ENCODE data around the gene KRTAP5-10. TPM values are rescaled to one million over a fixed set of nuclear protein-coding genes. Genes with fewer than 3 reads are reported as not detected.
A peak's percentile ranks its signal among the peaks of the same experiment; 100 is the strongest.
"Not testable (repeated sequence)": the region's sequence is repeated elsewhere in the genome, so short reads cannot be mapped to it uniquely, and the experiment has no call there.

KRTAP5-10 gene
- total and polyA plus RNA-seq, 5 donors from 2014 or later: not detected

GRCh38 chr11:71557257-71557656, 8.1 kb upstream of the KRTAP5-10 start:
- peaks cover 0 to 2% (median 0%) of the 10 kb centered on the region in 7 donors for H3K9me3 Mint-ChIP-seq
- no peak overlapping the region for H3K27ac Mint-ChIP-seq
- H3K27me3 Mint-ChIP-seq: peaks cover 22% of the 10 kb centered on the region
- DNase-seq: no peak
- Histone ChIP-seq H3K4me1 (ENCODE audit: control insufficient read depth, insufficient read depth, low read length, poor library complexity, severe bottlenecking) (no peaks in the 10 kb centered on the region), H3K36me3 (ENCODE audit: control insufficient read depth, insufficient read depth, low read length) (no peaks in the 10 kb centered on the region), H3K27me3 (ENCODE audit: control insufficient read depth, insufficient read depth, low read length) (peaks cover 6% of the 10 kb centered on the region), H3K9me3 (ENCODE audit: control insufficient read depth in 2 of 2, low read length in 2 of 2) (no peaks in the 10 kb centered on the region), H3K27ac (ENCODE audit: insufficient read depth, low read length, poor library complexity, severe bottlenecking) (no peak overlapping the region), H3K4me3 (ENCODE audit: low read depth, low read length) (no peak overlapping the region)
- H3K36me3 Mint-ChIP-seq: no peaks in the 10 kb centered on the region
- H3K4me3 Mint-ChIP-seq: no peak overlapping the region
- no peak for ATAC-seq (ENCODE audit: low read depth in 2 of 2)
- no peaks in the 10 kb centered on the region for H3K4me1 Mint-ChIP-seq

GRCh38 chr11:71558996-71559395, 6.4 kb upstream of the KRTAP5-10 start:
- Mint-ChIP-seq H3K27me3 (peaks cover 29% of the 10 kb centered on the region), H3K36me3 (no peaks in the 10 kb centered on the region), H3K9me3 (peaks cover 0 to 2% (median 0%) of the 10 kb centered on the region in 7 donors), H3K4me3 (no peak overlapping the region), H3K27ac (no peak overlapping the region), H3K4me1 (peaks cover 0 to 3% (median 0%) of the 10 kb centered on the region in 4 donors)
- ATAC-seq (ENCODE audit: low read depth in 2 of 2) (no peak), DNase-seq (no peak)
- Histone ChIP-seq H3K36me3 (ENCODE audit: control insufficient read depth, insufficient read depth, low read length) (no peaks in the 10 kb centered on the region), H3K27ac (ENCODE audit: insufficient read depth, low read length, poor library complexity, severe bottlenecking) (no peak overlapping the region), H3K4me3 (ENCODE audit: low read depth, low read length) (no peak overlapping the region), H3K27me3 (ENCODE audit: control insufficient read depth, insufficient read depth, low read length) (peaks cover 15% of the 10 kb centered on the region), H3K4me1 (ENCODE audit: control insufficient read depth, insufficient read depth, low read length, poor library complexity, severe bottlenecking) (no peaks in the 10 kb centered on the region), H3K9me3 (ENCODE audit: control insufficient read depth in 2 of 2, low read length in 2 of 2) (no peaks in the 10 kb centered on the region)

- H3K27ac ChIP-seq (ENCODE audit: insufficient read depth, low read length, poor library complexity, severe bottlenecking): no peak overlapping the region
- peaks cover 40% of the 10 kb centered on the region for H3K27me3 Mint-ChIP-seq
Measured at GRCh38 chr11:71562120-71562519, 3.2 kb upstream of the KRTAP5-10 start.

GRCh38 chr11:71563406-71563805, 2.0 kb upstream of the KRTAP5-10 start:
- Mint-ChIP-seq H3K4me1 (peaks cover 0 to 3% (median 0%) of the 10 kb centered on the region in 4 donors), H3K27ac (no peak overlapping the region), H3K27me3 (peaks cover 40% of the 10 kb centered on the region), H3K4me3 (no peak overlapping the region), H3K9me3 (peaks cover 0 to 2% (median 0%) of the 10 kb centered on the region in 7 donors), H3K36me3 (no peaks in the 10 kb centered on the region)
- Histone ChIP-seq H3K36me3 (ENCODE audit: control insufficient read depth, insufficient read depth, low read length) (no peaks in the 10 kb centered on the region), H3K9me3 (ENCODE audit: control insufficient read depth in 2 of 2, low read length in 2 of 2) (no peaks in the 10 kb centered on the region), H3K27me3 (ENCODE audit: control insufficient read depth, insufficient read depth, low read length) (peaks cover 13% of the 10 kb centered on the region), H3K4me1 (ENCODE audit: control insufficient read depth, insufficient read depth, low read length, poor library complexity, severe bottlenecking) (no peaks in the 10 kb centered on the region), H3K4me3 (ENCODE audit: low read depth, low read length) (no peak overlapping the region), H3K27ac (ENCODE audit: insufficient read depth, low read length, poor library complexity, severe bottlenecking) (no peak overlapping the region)
- ATAC-seq (ENCODE audit: low read depth in 2 of 2): no peak
- peak in 2 of 3 donors; percentile 8 to 35 for DNase-seq

More at GRCh38 chr11:71562120-71562519, 3.2 kb upstream of the KRTAP5-10 start:
- Histone ChIP-seq H3K4me3 (ENCODE audit: low read depth, low read length) (no peak overlapping the region), H3K36me3 (ENCODE audit: control insufficient read depth, insufficient read depth, low read length) (no peaks in the 10 kb centered on the region), H3K4me1 (ENCODE audit: control insufficient read depth, insufficient read depth, low read length, poor library complexity, severe bottlenecking) (no peaks in the 10 kb centered on the region), H3K27me3 (ENCODE audit: control insufficient read depth, insufficient read depth, low read length) (peaks cover 15% of the 10 kb centered on the region), H3K9me3 (ENCODE audit: control insufficient read depth in 2 of 2, low read length in 2 of 2) (no peaks in the 10 kb centered on the region)
- no peak for ATAC-seq (ENCODE audit: low read depth in 2 of 2)
- Mint-ChIP-seq H3K4me3 (no peak overlapping the region), H3K4me1 (peaks cover 0 to 3% (median 0%) of the 10 kb centered on the region in 4 donors), H3K9me3 (peaks cover 0 to 2% (median 0%) of the 10 kb centered on the region in 7 donors), H3K27ac (no peak overlapping the region), H3K36me3 (no peaks in the 10 kb centered on the region)
- no peak for DNase-seq

- Histone ChIP-seq H3K36me3 (ENCODE audit: control insufficient read depth, insufficient read depth, low read length) (no peaks in the 10 kb centered on the region), H3K27me3 (ENCODE audit: control insufficient read depth, insufficient read depth, low read length) (peaks cover 13% of the 10 kb centered on the region), H3K4me3 (ENCODE audit: low read depth, low read length) (no peak overlapping the region), H3K4me1 (ENCODE audit: control insufficient read depth, insufficient read depth, low read length, poor library complexity, severe bottlenecking) (no peaks in the 10 kb centered on the region), H3K9me3 (ENCODE audit: control insufficient read depth in 2 of 2, low read length in 2 of 2) (no peaks in the 10 kb centered on the region), H3K27ac (ENCODE audit: insufficient read depth, low read length, poor library complexity, severe bottlenecking) (no peak overlapping the region)
- Mint-ChIP-seq H3K27ac (no peak overlapping the region), H3K36me3 (no peaks in the 10 kb centered on the region), H3K9me3 (peaks cover 0 to 2% (median 0%) of the 10 kb centered on the region in 7 donors), H3K4me3 (no peak overlapping the region), H3K4me1 (peaks cover 0 to 3% (median 0%) of the 10 kb centered on the region in 4 donors), H3K27me3 (peaks cover 34% of the 10 kb centered on the region)
- DNase-seq: no peak
- no peak for ATAC-seq (ENCODE audit: low read depth in 2 of 2)
Measured at GRCh38 chr11:71564430-71564829, 933 bp upstream of the KRTAP5-10 start.

GRCh38 chr11:71566081-71566620, 788 bp downstream of the KRTAP5-10 start:
- ATAC-seq (ENCODE audit: low read depth in 2 of 2): no peak
- Histone ChIP-seq H3K9me3 (ENCODE audit: control insufficient read depth in 2 of 2, low read length in 2 of 2) (no peaks in the 10 kb centered on the region), H3K4me1 (ENCODE audit: control insufficient read depth, insufficient read depth, low read length, poor library complexity, severe bottlenecking) (no peaks in the 10 kb centered on the region), H3K27ac (ENCODE audit: insufficient read depth, low read length, poor library complexity, severe bottlenecking) (no peak overlapping the region), H3K27me3 (ENCODE audit: control insufficient read depth, insufficient read depth, low read length) (peaks cover 13% of the 10 kb centered on the region), H3K4me3 (ENCODE audit: low read depth, low read length) (no peak overlapping the region), H3K36me3 (ENCODE audit: control insufficient read depth, insufficient read depth, low read length) (no peaks in the 10 kb centered on the region)
- Mint-ChIP-seq H3K36me3 (no peaks in the 10 kb centered on the region), H3K4me3 (no peak overlapping the region), H3K27ac (no peak overlapping the region), H3K27me3 (peaks cover 28% of the 10 kb centered on the region), H3K4me1 (peaks cover 0 to 3% (median 0%) of the 10 kb centered on the region in 4 donors), H3K9me3 (peaks cover 0 to 3% (median 0%) of the 10 kb centered on the region in 7 donors)
- DNase-seq: no peak

GRCh38 chr11:71566626-71567599, 1.6 kb downstream of the KRTAP5-10 start:
- not testable (repeated sequence) for H3K27ac Mint-ChIP-seq

More at GRCh38 chr11:71566626-71567599, 1.6 kb downstream of the KRTAP5-10 start:
- H3K27me3 Mint-ChIP-seq: peaks cover 23% of the 10 kb centered on the region
- not testable (repeated sequence) for H3K4me1 Mint-ChIP-seq; H3K4me3 Mint-ChIP-seq; H3K27ac ChIP-seq (ENCODE audit: insufficient read depth, low read length, poor library complexity, severe bottlenecking); H3K36me3 Mint-ChIP-seq; H3K36me3 ChIP-seq (ENCODE audit: control insufficient read depth, insufficient read depth, low read length); H3K9me3 Mint-ChIP-seq; DNase-seq; H3K27me3 ChIP-seq (ENCODE audit: control insufficient read depth, insufficient read depth, low read length); H3K9me3 ChIP-seq (ENCODE audit: control insufficient read depth in 2 of 2, low read length in 2 of 2); H3K4me3 ChIP-seq (ENCODE audit: low read depth, low read length); ATAC-seq (ENCODE audit: low read depth in 2 of 2); H3K4me1 ChIP-seq (ENCODE audit: control insufficient read depth, insufficient read depth, low read length, poor library complexity, severe bottlenecking)
